K562 (cell line): ENCODE measurements around the gene USP20. TPM values are rescaled to one million over a fixed set of nuclear protein-coding genes. Genes with fewer than 3 reads are reported as not detected.

Source experiments
- ATAC-seq: fragments of 200-7000 bp; cut with Tn5 transposase; 3 replicates; pipeline ENCODE4 v1.9.1; 2020; ENCODE audit warnings: moderate library complexity
- BruUV-seq: library from RNA; stranded (reverse); fragments of 400-500 nt; replicated peaks from 2 replicates; lab custom pipeline; 2021; lab: Mats Ljungman, UMichigan
- CTCF ChIA-PET: fragments of 300-600 bp; formaldehyde crosslinking; extraction: SDS; loops from one replicate; lab custom pipeline; 2021; ENCODE audit warnings: low intra/inter-chr PET ratio; lab: Yijun Ruan, JAX
- POLR2A ChIA-PET: fragments of 300-600, 350-650 bp; sonication (Branson Sonifier 250); formaldehyde crosslinking; extraction: SDS; loops from one replicate; lab custom pipeline; 2021; ENCODE audit warnings: antibody characterized with exemption, inconsistent platforms; lab: Yijun Ruan, JAX
- DNase-seq, 4 experiments: peaks; one replicate each; pipeline versions ENCODE4 v3.0.0 to v3.0.0-alpha.2; 2011 to 2018; ENCODE audit warnings: low spot score in 3 of 4, mixed read lengths in 3 of 4; ENCODE audit errors: extremely low read depth in 1 of 4
- FAIRE-seq: peaks from 2 replicates; lab custom pipeline; 2011; peaks lifted over from hg19 to GRCh38; lab: Jason Lieb, UNC
- H2AFZ ChIP-seq: 2 replicates; pipeline ENCODE4 v1.6.0; 2011; ENCODE audit warnings: low read depth, low read length, control low read depth, inconsistent platforms
- H3K27ac ChIP-seq: fragments of 200-600 bp; 3 replicates; pipeline ENCODE4 v1.8.0; 2011; ENCODE audit warnings: low read depth, mild to moderate bottlenecking, control low read depth, inconsistent platforms, low read length, moderate library complexity, mixed read lengths; ENCODE audit errors: extremely low read depth
- H3K27me3 ChIP-seq, 2 experiments: fragments of 300-600 bp in 1 of 2; 2 replicates in 1 of 2; 3 replicates in 1 of 2; pipeline versions ENCODE4 v1.6.0 to v1.8.0; 2011; ENCODE audit warnings: inconsistent platforms in 2 of 2, low read length in 2 of 2, mild to moderate bottlenecking in 1 of 2, mixed read lengths in 1 of 2, moderate library complexity in 1 of 2; ENCODE audit not compliant: control insufficient read depth in 2 of 2, insufficient read depth in 2 of 2
- H3K36me3 ChIP-seq: fragments of 300-600 bp; 3 replicates; pipeline ENCODE4 v1.8.0; 2011; ENCODE audit warnings: mild to moderate bottlenecking, low read length, inconsistent platforms; ENCODE audit not compliant: control insufficient read depth, insufficient read depth
- H3K4me1 ChIP-seq, 2 experiments: fragments of 200-600 bp in 1 of 2; replicated peaks in 1 of 2; 2 replicates in 1 of 2; 3 replicates in 1 of 2; pipeline versions ENCODE4 v1.5.1 to v1.8.0; 2011; ENCODE audit warnings: inconsistent platforms in 2 of 2, low read length in 2 of 2, mild to moderate bottlenecking in 1 of 2, mixed read lengths in 1 of 2, moderate library complexity in 1 of 2; ENCODE audit not compliant: control insufficient read depth in 2 of 2, insufficient read depth in 2 of 2
- H3K4me2 ChIP-seq: 2 replicates; pipeline ENCODE4 v1.6.1; 2011; ENCODE audit warnings: low read length, control low read depth, inconsistent platforms, mixed read lengths; ENCODE audit not compliant: insufficient read depth
- H3K4me3 ChIP-seq: fragments of 200-600 bp; sonication (generic), shearing (Covaris generic); 2 replicates; pipeline ENCODE4 v1.5.1; 2016; ENCODE audit warnings: control low read depth, inconsistent platforms
- H3K79me2 ChIP-seq: fragments of 200-600 bp; 3 replicates; pipeline ENCODE4 v1.8.0; 2011; ENCODE audit warnings: low read length, inconsistent platforms; ENCODE audit not compliant: control insufficient read depth, insufficient read depth
- H3K9ac ChIP-seq, 2 experiments: 2 replicates each; pipeline versions ENCODE4 v1.6.0 to v1.6.1; 2011; ENCODE audit warnings: low read depth in 2 of 2, low read length in 2 of 2, control low read depth in 1 of 2, inconsistent platforms in 1 of 2, mild to moderate bottlenecking in 1 of 2, mixed read lengths in 1 of 2; ENCODE audit not compliant: insufficient read depth in 1 of 2
- H3K9me1 ChIP-seq: one replicate; pipeline ENCODE4 v1.6.0; 2011; ENCODE audit warnings: inconsistent platforms, mild to moderate bottlenecking, low read length, moderate library complexity; ENCODE audit not compliant: control insufficient read depth, insufficient read depth
- H3K9me3 ChIP-seq: replicated peaks from 2 replicates; pipeline ENCODE4 v1.5.1; 2011; ENCODE audit warnings: low read depth, low read length, inconsistent platforms; ENCODE audit not compliant: control insufficient read depth, insufficient read depth
- H4K20me1 ChIP-seq: replicated peaks from 2 replicates; pipeline ENCODE4 v1.6.1; 2011; ENCODE audit warnings: low read length, inconsistent platforms, mixed read lengths; ENCODE audit not compliant: control insufficient read depth, insufficient read depth
- BRD4 ChIP-seq: fragments of 200-600 bp; sonication (generic); IDR thresholded peaks from 2 replicates; pipeline ENCODE4 v1.6.1; 2017; ENCODE audit warnings: inconsistent platforms
- HDAC2 ChIP-seq: fragments of 450-650 bp; IDR thresholded peaks from 2 replicates; pipeline ENCODE4 v1.6.1; 2016; ENCODE audit warnings: mild to moderate bottlenecking
- ID3 ChIP-seq, 2 experiments: fragments of 250-450 bp in 1 of 2; fragments of 450-650 bp in 1 of 2; sonication (Bioruptor Pico) in 1 of 2; IDR thresholded peaks; 2 replicates each; pipeline versions ENCODE4 v1.6.1 to v1.8.0; 2016 to 2021; ENCODE audit warnings: mild to moderate bottlenecking in 2 of 2, moderate library complexity in 2 of 2, missing compliant biosample characterization in 1 of 2, missing genetic modification characterization in 1 of 2
- MCM3 ChIP-seq: fragments of 450-650 bp; IDR thresholded peaks from 2 replicates; pipeline ENCODE4 v1.6.1; 2016
- MCM7 ChIP-seq, 2 experiments: fragments of 450-650 bp; IDR thresholded peaks; 2 replicates each; pipeline ENCODE4 v1.6.1; 2016 to 2018
- SMAD2 ChIP-seq: fragments of 150-350 bp; IDR thresholded peaks from 2 replicates; pipeline ENCODE4 v1.6.1; 2014; ENCODE audit warnings: low read depth, mild to moderate bottlenecking, low read length
- TCF3 ChIP-seq: sonication (generic); formaldehyde crosslinking; IDR thresholded peaks from 2 replicates; pipeline ENCODE4 v1.4.0; 2020; ENCODE audit warnings: mild to moderate bottlenecking, missing genetic modification reagents
- XRCC3 ChIP-seq: fragments of 450-650 bp; IDR thresholded peaks from 2 replicates; pipeline ENCODE4 v1.6.1; 2017; ENCODE audit warnings: mild to moderate bottlenecking, moderate library complexity
- ZBTB1 ChIP-seq: sonication (generic); formaldehyde crosslinking; IDR thresholded peaks from 2 replicates; pipeline ENCODE4 v1.8.1; 2023; ENCODE audit warnings: missing genetic modification reagents, low read depth, mild to moderate bottlenecking, borderline replicate concordance
- ZBTB49 ChIP-seq: sonication (generic); formaldehyde crosslinking; IDR thresholded peaks from 2 replicates; pipeline ENCODE4 v1.8.0; 2022; ENCODE audit warnings: missing genetic modification reagents, mild to moderate bottlenecking, borderline replicate concordance
- ZBTB5 ChIP-seq: fragments of 450-650 bp; IDR thresholded peaks from 2 replicates; pipeline ENCODE4 v1.6.1; 2017; ENCODE audit warnings: antibody characterized with exemption
- ZNF239 ChIP-seq: fragments of 250-450 bp; sonication (Bioruptor Pico); IDR thresholded peaks from 2 replicates; pipeline ENCODE4 v1.4.0; 2020; ENCODE audit warnings: mild to moderate bottlenecking
- ZNF282 ChIP-seq: sonication (generic); formaldehyde crosslinking; IDR thresholded peaks from 2 replicates; pipeline ENCODE4 v1.8.1; 2023; ENCODE audit warnings: missing genetic modification reagents
- ZNF431 ChIP-seq: sonication (generic); formaldehyde crosslinking; IDR thresholded peaks from 2 replicates; pipeline ENCODE4 v1.8.0; 2022; ENCODE audit warnings: mild to moderate bottlenecking, missing genetic modification reagents
- ZNF512 ChIP-seq: IDR thresholded peaks from 2 replicates; pipeline ENCODE4 v1.6.1; 2016; ENCODE audit warnings: missing genetic modification characterization, missing compliant biosample characterization
- ZNF561 ChIP-seq: fragments of 450-650 bp; formaldehyde crosslinking; conservative IDR thresholded peaks from 2 replicates; pipeline ENCODE4 v1.4.0; 2020; ENCODE audit warnings: mild to moderate bottlenecking, moderate library complexity
- ZNF699 ChIP-seq: fragments of 250-450 bp; sonication (Bioruptor Pico); IDR thresholded peaks from 2 replicates; pipeline ENCODE4 v1.8.0; 2021; ENCODE audit warnings: mild to moderate bottlenecking, moderate library complexity; ENCODE audit not compliant: insufficient replicate concordance
- WGBS: fragments of 100-300 bp; shearing (Covaris generic); methylation state at CpG from one replicate; pipeline ENCODE4 v1.1.6; 2016; ENCODE audit warnings: low coverage, mixed read lengths; ENCODE audit not compliant: insufficient coverage; ENCODE audit errors: missing lambda C conversion rate; 5-methylcytosine and 5-hydroxymethylcytosine counted together
- in situ Hi-C: fragments of 300-500 bp; cut with MboI; formaldehyde crosslinking; loops from 4 replicates; pipeline ENCODE4 v1.15.0; 2018; ENCODE audit warnings: inconsistent platforms, mixed read lengths
- intact Hi-C: fragments of 100-400 bp; cut with micrococcal nuclease; formaldehyde crosslinking; loops from 2 replicates; pipeline ENCODE4 v1.14.2; 2022
- polyA plus RNA-seq, 8 experiments: library from polyadenylated mRNA; depleted of rRNA in 4 of 8; stranded (reverse) in 5 of 8; unstranded in 3 of 8; fragments of >200 nt; fragmentation: Nextera tagmentation in 2 of 8; fragmentation: Illumina TruSeq in 1 of 8; extraction: Ambion mirVana in 2 of 8; extraction: Trizol in 1 of 8; gene quantifications; 2 replicates each; pipeline versions ENCODE4 v1.2.1 to v1.2.3, GENCODE V29; 2011 to 2014; ENCODE audit warnings: inconsistent platforms in 1 of 8, missing spikeins in 1 of 8
- total RNA-seq, 7 experiments: library from RNA; depleted of rRNA in 6 of 7; stranded (reverse); fragments of >200 nt in 6 of 7; fragmentation: Illumina TruSeq in 2 of 7; extraction: Trizol in 2 of 7; gene quantifications; 2 replicates each; pipeline versions ENCODE4 v1.2.1 to v1.2.3, GENCODE V29; 2011 to 2021; ENCODE audit warnings: low replicate concordance in 1 of 7

The USP20 gene
- total and polyA plus RNA-seq, 9 of the 15 experiments (the other 6 are each of a cell fraction or from before 2014, with no cell fraction given): 1.9 to 136 (median 49.1) TPM

- no peak for TF ChIP-seq ZNF431 (CRISPR knock-in tag)
- no peak for TF ChIP-seq ZNF512
- TF ChIP-seq ZBTB49: no peak
- no peak for TF ChIP-seq MCM7 (IDR thresholded peaks at IDR 0.05)
- TF ChIP-seq ZNF699: no peak
- no peak for TF ChIP-seq MCM3
Measured at GRCh38 chr9:129803676-129804060, 31.6 kb upstream of the USP20 start (continued).

GRCh38 chr9:129806061-129806460 lies 29.2 kb upstream of the USP20 start:
- Histone ChIP-seq H2AFZ (no peak overlapping the region), H3K9me1 (peaks cover 6% of the 10 kb centered on the region), H3K9me3 (no peaks in the 10 kb centered on the region), H3K79me2 (peaks cover 11% of the 10 kb centered on the region), H3K36me3 (peaks cover 56% of the 10 kb centered on the region; the same call in 2 of the 3 replicates), H3K4me2 (no peak overlapping the region), H3K9ac (no peak overlapping the region), H4K20me1 (peaks cover 7% of the 10 kb centered on the region; the same call in 1 of the 2 replicates), H3K4me1 (peaks cover 7 to 30% of the 10 kb centered on the region in 2 experiments; a peak in 4 of 5 replicates), H3K27me3 (no peaks in the 10 kb centered on the region), H3K27ac (no peak overlapping the region), H3K4me3 (no peak overlapping the region)
- POLR2A ChIA-PET: interaction anchor here (0.6 to 1.0 kb wide), 2 partner anchors 79 to 594 kb away, joined by 3 to 4 read pairs; no protein-coding TSS in a partner anchor
- DNase-seq (no peak), ATAC-seq (no peak), FAIRE-seq (no peak)
- in situ Hi-C loops: no loop called here
- BruUV-seq: no TSS peak
- intact Hi-C loops: no loop called here
- CTCF ChIA-PET: no interaction called here
- 91% methylated on average over 4 of the region's 4 CpGs for WGBS
- TF ChIP-seq HDAC2 (no peak), ID3 (CRISPR knock-in tag; IDR thresholded peaks at IDR 0.05) (no peak), ID3 (tag; IDR thresholded peaks at IDR 0.05) (no peak), BRD4 (no peak), ZBTB5 (no peak), TCF3 (CRISPR knock-in tag) (no peak), ZNF561 (CRISPR knock-in tag) (no peak), SMAD2 (no peak), XRCC3 (no peak), ZBTB1 (no peak), ZNF239 (CRISPR knock-in tag) (no peak), ZNF282 (CRISPR knock-in tag) (no peak)
